GM13977 (cell line): ENCODE data around the gene CXCL16.
A peak's percentile ranks its signal among the peaks of the same experiment; 100 is the strongest.

Experiments
- DNase-seq: peaks from one replicate; pipeline ENCODE4 v3.0.0; 2012; ENCODE audit warnings: low spot score
- CTCF ChIP-seq: IDR thresholded peaks from 2 replicates; pipeline ENCODE4 v1.5.1; 2012; ENCODE audit warnings: mild to moderate bottlenecking, control low read depth; ENCODE audit not compliant: insufficient read depth; ENCODE audit errors: extremely low read depth, missing control alignments
- in situ Hi-C: fragments of 300-500 bp; cut with MboI; formaldehyde crosslinking; loops from one replicate; pipeline ENCODE4 v1.12.0; 2022; ENCODE audit warnings: low sequenced_read_pairs, low pct_unique_long_range_greater_than_20kb, mixed read lengths, inconsistent platforms; ENCODE audit not compliant: unreplicated experiment

Gene CXCL16

GRCh38 chr17:4738136-4739121, 1.3 kb downstream of the CXCL16 start:
- TF ChIP-seq CTCF, result no peak
- DNase-seq, result no peak
- in situ Hi-C loops, result no loop called here

GRCh38 chr17:4735876-4736651, 3.7 kb downstream of the CXCL16 start:
- no peak for DNase-seq
- in situ Hi-C loops, result no loop called here
- no peak for TF ChIP-seq CTCF

- TF ChIP-seq CTCF, result no peak
- in situ Hi-C loops, result no loop called here
- no peak for DNase-seq
Observed at GRCh38 chr17:4734857-4735475, 4.8 kb downstream of the CXCL16 start.

- peak; percentile 72 for DNase-seq
- TF ChIP-seq CTCF, result peak; percentile 40
- in situ Hi-C loops, result no loop called here
Observed at GRCh38 chr17:4733073-4733531, 6.6 kb downstream of the CXCL16 start.

GRCh38 chr17:4728124-4728523, 11.6 kb downstream of the CXCL16 start:
- DNase-seq, result no peak
- TF ChIP-seq CTCF, result no peak
- in situ Hi-C loops, result loop anchor here (5.0 kb wide), 1 partner anchor 159 kb away; no protein-coding TSS in a partner anchor

- no peak for TF ChIP-seq CTCF
- DNase-seq, result no peak
- in situ Hi-C loops, result loop anchor here (5.0 kb wide), 1 partner anchor 162 kb away; no protein-coding TSS in a partner anchor
Observed at GRCh38 chr17:4725646-4726310, 13.9 kb downstream of the CXCL16 start.
